ENCODE measurements around the gene DNAH6.

DNA sequence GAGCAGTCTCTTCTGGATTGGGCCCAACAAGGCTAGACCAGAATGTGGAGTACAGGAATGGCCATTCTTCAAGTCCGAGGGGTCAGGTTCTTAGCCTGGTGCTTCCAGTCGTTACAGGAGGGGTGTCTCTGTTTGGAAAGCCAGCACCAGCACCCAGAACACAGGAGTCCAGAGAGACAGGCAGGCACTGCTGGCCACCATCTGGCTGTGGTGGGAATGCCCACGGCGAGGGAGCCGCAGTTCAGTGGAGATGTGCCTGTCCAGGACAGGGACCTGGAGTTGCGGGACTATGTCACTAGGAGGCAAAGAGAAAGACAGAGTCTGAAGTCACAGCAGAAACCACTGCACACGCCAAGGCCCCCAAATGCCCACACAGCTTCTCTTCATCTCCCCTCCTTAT is 305.5 kb downstream of the DNAH6 start:
- TF ChIP-seq DNMT1 (IDR thresholded peaks at IDR 0.05) = no peak
- TF ChIP-seq, protein P1, sequence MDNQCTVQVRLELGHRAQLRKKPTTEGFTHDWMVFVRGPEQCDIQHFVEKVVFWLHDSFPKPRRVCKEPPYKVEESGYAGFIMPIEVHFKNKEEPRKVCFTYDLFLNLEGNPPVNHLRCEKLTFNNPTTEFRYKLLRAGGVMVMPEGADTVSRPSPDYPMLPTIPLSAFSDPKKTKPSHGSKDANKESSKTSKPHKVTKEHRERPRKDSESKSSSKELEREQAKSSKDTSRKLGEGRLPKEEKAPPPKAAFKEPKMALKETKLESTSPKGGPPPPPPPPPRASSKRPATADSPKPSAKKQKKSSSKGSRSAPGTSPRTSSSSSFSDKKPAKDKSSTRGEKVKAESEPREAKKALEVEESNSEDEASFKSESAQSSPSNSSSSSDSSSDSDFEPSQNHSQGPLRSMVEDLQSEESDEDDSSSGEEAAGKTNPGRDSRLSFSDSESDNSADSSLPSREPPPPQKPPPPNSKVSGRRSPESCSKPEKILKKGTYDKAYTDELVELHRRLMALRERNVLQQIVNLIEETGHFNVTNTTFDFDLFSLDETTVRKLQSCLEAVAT (IDR thresholded peaks at IDR 0.05) = no peak
- TF ChIP-seq, protein P2, sequence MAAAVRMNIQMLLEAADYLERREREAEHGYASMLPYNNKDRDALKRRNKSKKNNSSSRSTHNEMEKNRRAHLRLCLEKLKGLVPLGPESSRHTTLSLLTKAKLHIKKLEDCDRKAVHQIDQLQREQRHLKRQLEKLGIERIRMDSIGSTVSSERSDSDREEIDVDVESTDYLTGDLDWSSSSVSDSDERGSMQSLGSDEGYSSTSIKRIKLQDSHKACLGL (CRISPR knock-in tag; IDR thresholded peaks at IDR 0.05; ENCODE audit: borderline replicate concordance, poor library complexity, severe bottlenecking) = no peak
- TF ChIP-seq CBFB (CRISPR knock-in tag; IDR thresholded peaks at IDR 0.05) = no peak
